Prostate gland (tissue), 2 donors: ENCODE measurements around the gene RIOX2. TPM values are rescaled to one million over a fixed set of nuclear protein-coding genes. Genes with fewer than 3 reads are reported as not detected.
A peak's percentile ranks its signal among the peaks of the same experiment; 100 is the strongest.

Experiments used
- DNase-seq: peaks from one replicate; pipeline ENCODE4 v3.0.0-alpha.2; 2019; ENCODE audit warnings: low spot score
- H3K27ac ChIP-seq, 2 donors: fragments of 200-600 bp; sonication (generic); 2 replicates each; pipeline ENCODE4 v1.5.1; 2017 to 2019
- H3K27me3 ChIP-seq: fragments of 200-600 bp; sonication (generic); replicated peaks from 2 replicates; pipeline ENCODE4 v1.5.1; 2019; ENCODE audit not compliant: insufficient read depth
- H3K36me3 ChIP-seq, 2 donors: fragments of 200-600 bp; sonication (generic); 1 replicate in 1 of 2; 2 replicates in 1 of 2; pipeline versions ENCODE4 v1.5.1 to v1.8.1; 2017 to 2019
- H3K4me1 ChIP-seq: fragments of 200-600 bp; sonication (generic); replicated peaks from 2 replicates; pipeline ENCODE4 v1.5.1; 2019
- H3K4me3 ChIP-seq, 2 donors: fragments of 200-600 bp; sonication (generic); 2 replicates each; pipeline ENCODE4 v1.5.1; 2017 to 2019
- H3K9me3 ChIP-seq: fragments of 200-600 bp; sonication (generic); 2 replicates; pipeline ENCODE4 v1.5.1; 2017
- CTCF ChIP-seq, 4 experiments: fragments of 200-600 bp in 2 of 4; fragments of 450-650 bp in 2 of 4; sonication (generic) in 2 of 4; IDR thresholded peaks; 1 replicate in 3 of 4; 2 replicates in 1 of 4; pipeline ENCODE4 v1.5.1; 2016 to 2019; ENCODE audit warnings: antibody characterized with exemption in 4 of 4, mild to moderate bottlenecking in 2 of 4, moderate library complexity in 2 of 4
- POLR2A ChIP-seq: fragments of 450-650 bp; IDR thresholded peaks from one replicate; pipeline ENCODE4 v1.6.1; 2016; ENCODE audit warnings: antibody characterized with exemption, mild to moderate bottlenecking
- POLR2AphosphoS5 ChIP-seq: sonication (generic); formaldehyde crosslinking; IDR thresholded peaks from one replicate; pipeline ENCODE4 v1.6.1; 2017; ENCODE audit warnings: antibody characterized with exemption
- WGBS: methylation state at CpG from one replicate; pipeline ENCODE4 v1.1.5; 2018; 5-methylcytosine and 5-hydroxymethylcytosine counted together
- intact Hi-C: fragments of 100-400 bp; cut with DNase I; formaldehyde crosslinking; loops from one replicate; pipeline ENCODE4 v1.14.2; 2022
- total RNA-seq, 2 donors: library from RNA; depleted of rRNA; stranded (reverse); fragments of >200 nt; gene quantifications; one replicate each; pipeline ENCODE4 v1.1.0, GENCODE V29; 2016

Gene RIOX2
- total RNA-seq, 2 donors from 2014 or later, result 18.1 to 20.2 TPM

- intact Hi-C loops, result no loop called here
- H3K4me3 ChIP-seq, result no peak overlapping the region
- no peaks in the 10 kb centered on the region for H3K9me3 ChIP-seq
- H3K27me3 ChIP-seq, result no peaks in the 10 kb centered on the region
- no peak overlapping the region for H3K27ac ChIP-seq
- H3K4me1 ChIP-seq, result no peaks in the 10 kb centered on the region
- no peaks in the 10 kb centered on the region for H3K36me3 ChIP-seq
- WGBS, result 94% methylated on average over 2 of the region's 2 CpGs
- no peak for DNase-seq
- no peak for TF ChIP-seq POLR2A
- TF ChIP-seq POLR2AphosphoS5, result no peak
- TF ChIP-seq CTCF (IDR thresholded peaks at IDR 0.05), result no peak
Observed at GRCh38 chr3:97949110-97949485, 23.1 kb downstream of the RIOX2 start.

GRCh38 chr3:97948351-97949109, 23.7 kb downstream of the RIOX2 start:
- WGBS, result 75% methylated on average over 5 of the region's 5 CpGs
- no peak for TF ChIP-seq POLR2AphosphoS5
- TF ChIP-seq CTCF (IDR thresholded peaks at IDR 0.05), result no peak
- no peak for TF ChIP-seq POLR2A
- no peak for DNase-seq
- Histone ChIP-seq H3K27me3 (no peaks in the 10 kb centered on the region), H3K4me3 (no peak overlapping the region), H3K9me3 (no peaks in the 10 kb centered on the region), H3K36me3 (no peaks in the 10 kb centered on the region), H3K4me1 (no peaks in the 10 kb centered on the region), H3K27ac (no peak overlapping the region)
- intact Hi-C loops, result no loop called here

GRCh38 chr3:97942801-97943546, 29.3 kb downstream of the RIOX2 start:
- H3K9me3 ChIP-seq, result no peaks in the 10 kb centered on the region
- WGBS, result 51% methylated on average over 4 of the region's 4 CpGs
- intact Hi-C loops, result no loop called here
- DNase-seq, result no peak
- H3K4me1 ChIP-seq, result no peaks in the 10 kb centered on the region
- H3K4me3 ChIP-seq, result no peak overlapping the region
- no peak for TF ChIP-seq CTCF (IDR thresholded peaks at IDR 0.05)
- TF ChIP-seq POLR2AphosphoS5, result no peak
- TF ChIP-seq POLR2A, result no peak
- H3K27me3 ChIP-seq, result no peaks in the 10 kb centered on the region
- no peak overlapping the region for H3K27ac ChIP-seq
- H3K36me3 ChIP-seq, result no peaks in the 10 kb centered on the region

GRCh38 chr3:97940034-97940433, 32.2 kb downstream of the RIOX2 start:
- intact Hi-C loops, result no loop called here
- no peak overlapping the region for H3K27ac ChIP-seq
- H3K36me3 ChIP-seq, result no peaks in the 10 kb centered on the region
- H3K4me3 ChIP-seq, result no peak overlapping the region
- WGBS, result 59% methylated on average over 1 of the region's 1 CpG
- no peaks in the 10 kb centered on the region for H3K9me3 ChIP-seq
- DNase-seq, result no peak
- TF ChIP-seq POLR2A, result no peak
- no peak for TF ChIP-seq POLR2AphosphoS5
- TF ChIP-seq CTCF (IDR thresholded peaks at IDR 0.05), result peak in 1 of 4 experiments; percentile 4
- H3K4me1 ChIP-seq, result no peaks in the 10 kb centered on the region
- no peaks in the 10 kb centered on the region for H3K27me3 ChIP-seq
